HEK293 (cell line): ENCODE measurements around the gene TIGD4.

Source experiments
- CTCF ChIA-PET: fragments of 350-600 bp; formaldehyde crosslinking; extraction: SDS; loops from one replicate; lab custom pipeline; 2021; ENCODE audit warnings: antibody characterized with exemption; lab: Yijun Ruan, JAX
- POLR2A ChIA-PET: fragments of 300-600 bp; formaldehyde crosslinking; extraction: SDS; loops from one replicate; lab custom pipeline; 2020; ENCODE audit warnings: antibody characterized with exemption, inconsistent platforms; lab: Yijun Ruan, JAX
- H3K27ac ChIP-seq: fragments of 200-500 bp; sonication (Bioruptor generic); 2 replicates; pipeline ENCODE4 v1.5.1; 2014; ENCODE audit warnings: low read depth, low read length, control low read depth, inconsistent platforms; ENCODE audit errors: extremely low read depth
- H3K36me3 ChIP-seq, 2 experiments: fragments of 200-500 bp in 1 of 2; sonication (Bioruptor generic) in 1 of 2; 1 replicate in 1 of 2; 2 replicates in 1 of 2; pipeline ENCODE4 v1.5.1; 2014 to 2017; ENCODE audit warnings: inconsistent platforms in 2 of 2, low read length in 2 of 2; ENCODE audit not compliant: control insufficient read depth in 2 of 2, insufficient read depth in 1 of 2
- H3K4me1 ChIP-seq: fragments of 200-500 bp; sonication (Bioruptor generic); 2 replicates; pipeline ENCODE4 v1.5.1; 2014; ENCODE audit warnings: mild to moderate bottlenecking, low read length, inconsistent platforms; ENCODE audit not compliant: control insufficient read depth, insufficient read depth
- H3K4me3 ChIP-seq: 2 replicates; pipeline ENCODE4 v1.5.1; 2011; ENCODE audit warnings: low read depth, mild to moderate bottlenecking, control low read depth, low read length, moderate library complexity
- H3K9me3 ChIP-seq: fragments of 200-500 bp; sonication (Bioruptor generic); 2 replicates; pipeline ENCODE4 v1.5.1; 2014; ENCODE audit warnings: low read depth, low read length, inconsistent platforms; ENCODE audit not compliant: control insufficient read depth, insufficient read depth
- PRDM1 ChIP-seq: fragments of 450-650 bp; formaldehyde crosslinking; IDR thresholded peaks from 2 replicates; pipeline ENCODE4; 2016; ENCODE audit warnings: missing biosample characterization, missing genetic modification characterization
- WT1 ChIP-seq: fragments of 450-650 bp; formaldehyde crosslinking; IDR thresholded peaks from 2 replicates; pipeline ENCODE4 v1.5.1; 2016; ENCODE audit warnings: missing biosample characterization, missing genetic modification characterization
- ZEB2 ChIP-seq: fragments of 450-650 bp; formaldehyde crosslinking; IDR thresholded peaks from 2 replicates; pipeline ENCODE4 v1.5.1; 2016; ENCODE audit warnings: missing biosample characterization, missing genetic modification characterization
- ZNF10 ChIP-seq: fragments of 450-650 bp; formaldehyde crosslinking; IDR thresholded peaks from 2 replicates; pipeline ENCODE4 v1.5.1; 2017; ENCODE audit warnings: missing biosample characterization, missing genetic modification characterization
- ZNF169 ChIP-seq: fragments of 450-650 bp; formaldehyde crosslinking; IDR thresholded peaks from 2 replicates; pipeline ENCODE4 v1.5.1; 2016; ENCODE audit warnings: missing biosample characterization, missing genetic modification characterization
- ZNF174 ChIP-seq: fragments of 450-650 bp; formaldehyde crosslinking; IDR thresholded peaks from 2 replicates; pipeline ENCODE4 v1.5.0; 2017; ENCODE audit warnings: missing biosample characterization, mild to moderate bottlenecking, missing genetic modification characterization
- ZNF311 ChIP-seq: fragments of 450-650 bp; formaldehyde crosslinking; IDR thresholded peaks from 2 replicates; pipeline ENCODE4 v1.5.1; 2017; ENCODE audit warnings: missing biosample characterization, missing genetic modification characterization, borderline replicate concordance
- ZNF404 ChIP-seq: fragments of 450-650 bp; formaldehyde crosslinking; IDR thresholded peaks from 2 replicates; pipeline ENCODE4 v1.5.1; 2017; ENCODE audit warnings: missing biosample characterization, missing genetic modification characterization
- ZNF548 ChIP-seq: fragments of 450-650 bp; formaldehyde crosslinking; IDR thresholded peaks from 2 replicates; pipeline ENCODE4 v1.5.1; 2016; ENCODE audit warnings: missing biosample characterization, missing genetic modification characterization
- ZNF629 ChIP-seq: fragments of 450-650 bp; formaldehyde crosslinking; IDR thresholded peaks from 2 replicates; pipeline ENCODE4 v1.5.1; 2017; ENCODE audit warnings: missing biosample characterization, missing genetic modification characterization
- ZNF654 ChIP-seq: fragments of 450-650 bp; formaldehyde crosslinking; IDR thresholded peaks from 2 replicates; pipeline ENCODE4 v1.5.1; 2016; ENCODE audit warnings: low read depth, missing biosample characterization, missing genetic modification characterization
- ZXDB ChIP-seq: fragments of 450-650 bp; formaldehyde crosslinking; IDR thresholded peaks from 2 replicates; pipeline ENCODE4 v1.5.1; 2016; ENCODE audit warnings: missing biosample characterization, missing genetic modification characterization
- TF ChIP-seq, protein P1 (sequence below): fragments of 450-650 bp; formaldehyde crosslinking; IDR thresholded peaks from 2 replicates; pipeline ENCODE4 v1.5.1; 2017; ENCODE audit warnings: missing biosample characterization, missing genetic modification characterization
- TF ChIP-seq, protein P2 (sequence below): IDR thresholded peaks from 2 replicates; pipeline ENCODE4 v1.6.1; 2011; ENCODE audit warnings: mild to moderate bottlenecking, low read depth, low read length, borderline replicate concordance
- TF ChIP-seq, protein P3 (sequence below): fragments of 450-650 bp; formaldehyde crosslinking; IDR thresholded peaks from 2 replicates; pipeline ENCODE4 v1.5.1; 2016; ENCODE audit warnings: missing biosample characterization, missing genetic modification characterization, borderline replicate concordance
- TF ChIP-seq, protein P4 (sequence below): fragments of 450-650 bp; formaldehyde crosslinking; IDR thresholded peaks from 2 replicates; pipeline ENCODE4 v1.5.1; 2016; ENCODE audit warnings: missing biosample characterization, missing genetic modification characterization

The TIGD4 gene

DNA sequence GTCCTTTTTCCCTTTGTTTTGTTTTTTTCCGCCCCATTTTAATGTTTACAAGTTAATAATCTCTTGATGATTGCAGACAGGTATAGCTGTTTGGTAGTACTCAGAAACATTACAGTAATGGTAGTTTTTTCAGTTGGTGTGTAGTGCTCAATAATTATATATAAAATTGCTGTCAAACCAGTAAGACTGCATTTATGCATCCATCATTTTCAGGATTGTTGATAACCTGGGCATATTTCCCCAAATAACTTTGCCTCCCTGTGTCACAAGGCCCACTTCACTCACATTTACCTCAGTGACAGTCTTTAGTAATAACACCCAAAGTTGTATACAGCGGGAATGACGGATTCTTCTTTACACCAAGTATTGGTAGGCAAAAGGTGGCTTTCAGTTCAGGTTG lies 16.4 kb upstream of the TIGD4 start:
- no peak for TF ChIP-seq ZXDB (tag by site-specific recombination)
- TF ChIP-seq, all 188 proteins: peak for 0
- H3K27ac ChIP-seq: no peak overlapping the region
- H3K4me3 ChIP-seq: no peak overlapping the region
- H3K9me3 ChIP-seq: no peaks in the 10 kb centered on the region
- no peaks in the 10 kb centered on the region for H3K4me1 ChIP-seq
- CTCF ChIA-PET: no interaction called here
- no peaks in the 10 kb centered on the region; a peak in 1 of 3 replicates for H3K36me3 ChIP-seq
- POLR2A ChIA-PET: no interaction called here

DNA sequence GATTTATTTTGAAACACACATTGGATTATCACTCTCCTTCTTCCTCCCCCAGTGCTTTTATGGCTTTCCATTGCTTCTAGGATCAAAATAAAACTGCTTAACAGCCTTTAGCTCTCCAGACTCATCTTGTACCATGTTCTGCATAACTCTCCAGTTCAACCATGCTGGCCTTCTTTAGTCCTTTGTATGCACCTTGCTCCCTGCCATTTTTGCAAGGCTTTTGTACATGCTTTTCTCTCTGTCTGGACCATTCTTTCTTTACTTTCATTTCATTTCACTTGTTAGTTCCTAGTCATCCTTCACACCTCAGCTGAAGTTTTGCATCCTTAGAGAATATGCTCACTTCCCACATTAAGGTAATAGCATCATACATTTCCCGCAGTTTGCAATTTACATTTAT lies 7.1 kb upstream of the TIGD4 start:
- ChIA-PET CTCF (no interaction called here), POLR2A (no interaction called here)
- Histone ChIP-seq H3K4me1 (peaks cover 18% of the 10 kb centered on the region), H3K4me3 (no peak overlapping the region), H3K27ac (no peak overlapping the region)
- no peak for TF ChIP-seq ZNF10 (tag by site-specific recombination)
- TF ChIP-seq PRDM1 (tag by site-specific recombination): peak; percentile 55
- TF ChIP-seq, all 188 proteins: peak for 1
- Histone ChIP-seq H3K36me3 (no peaks in the 10 kb centered on the region; a peak in 1 of 3 replicates), H3K9me3 (no peaks in the 10 kb centered on the region)

DNA sequence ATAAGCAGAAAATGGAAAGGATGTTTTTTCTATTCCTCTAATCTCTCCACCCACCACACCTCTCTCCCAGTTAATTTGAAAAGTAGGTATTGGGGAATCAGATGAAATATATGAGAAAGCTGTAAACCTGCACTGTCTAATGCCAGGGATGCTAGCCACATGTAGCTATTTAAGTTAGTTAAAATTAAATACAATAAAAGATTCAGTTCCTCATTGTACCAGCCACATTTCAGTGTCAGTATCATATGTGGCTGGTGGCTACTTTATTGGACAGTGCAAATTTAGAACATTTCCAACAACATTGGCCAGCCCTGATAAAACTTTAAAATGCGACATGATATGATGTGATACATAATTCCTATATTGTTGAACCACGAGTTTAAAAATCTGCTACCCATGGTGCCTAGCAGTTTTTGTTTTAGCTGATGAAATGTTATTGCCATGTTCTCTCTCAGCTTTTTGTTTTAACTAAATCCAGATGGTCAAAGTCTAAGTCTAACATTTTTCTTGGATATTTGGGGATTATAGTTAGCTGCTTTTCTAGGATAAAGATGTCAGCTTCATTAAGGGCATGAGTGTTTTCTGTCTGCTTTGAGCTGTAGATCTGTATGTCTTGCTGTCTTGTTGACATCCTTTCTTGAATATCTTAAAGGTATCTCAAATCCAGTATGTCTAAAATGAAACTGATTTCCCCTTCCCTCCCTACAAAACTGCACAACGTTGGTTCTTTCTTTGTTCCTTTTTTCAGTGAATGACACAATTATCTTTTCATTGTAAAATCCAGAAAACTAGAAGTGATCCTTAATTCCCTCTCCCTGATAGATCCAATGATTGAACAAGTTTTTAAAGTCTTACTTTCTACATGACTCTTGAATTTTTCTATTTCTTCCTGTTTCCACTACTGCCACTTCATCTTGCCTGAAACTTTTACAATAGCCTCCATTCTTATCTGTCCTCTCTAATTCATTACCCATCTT lies 6.4 kb upstream of the TIGD4 start:
- TF ChIP-seq, protein P1, sequence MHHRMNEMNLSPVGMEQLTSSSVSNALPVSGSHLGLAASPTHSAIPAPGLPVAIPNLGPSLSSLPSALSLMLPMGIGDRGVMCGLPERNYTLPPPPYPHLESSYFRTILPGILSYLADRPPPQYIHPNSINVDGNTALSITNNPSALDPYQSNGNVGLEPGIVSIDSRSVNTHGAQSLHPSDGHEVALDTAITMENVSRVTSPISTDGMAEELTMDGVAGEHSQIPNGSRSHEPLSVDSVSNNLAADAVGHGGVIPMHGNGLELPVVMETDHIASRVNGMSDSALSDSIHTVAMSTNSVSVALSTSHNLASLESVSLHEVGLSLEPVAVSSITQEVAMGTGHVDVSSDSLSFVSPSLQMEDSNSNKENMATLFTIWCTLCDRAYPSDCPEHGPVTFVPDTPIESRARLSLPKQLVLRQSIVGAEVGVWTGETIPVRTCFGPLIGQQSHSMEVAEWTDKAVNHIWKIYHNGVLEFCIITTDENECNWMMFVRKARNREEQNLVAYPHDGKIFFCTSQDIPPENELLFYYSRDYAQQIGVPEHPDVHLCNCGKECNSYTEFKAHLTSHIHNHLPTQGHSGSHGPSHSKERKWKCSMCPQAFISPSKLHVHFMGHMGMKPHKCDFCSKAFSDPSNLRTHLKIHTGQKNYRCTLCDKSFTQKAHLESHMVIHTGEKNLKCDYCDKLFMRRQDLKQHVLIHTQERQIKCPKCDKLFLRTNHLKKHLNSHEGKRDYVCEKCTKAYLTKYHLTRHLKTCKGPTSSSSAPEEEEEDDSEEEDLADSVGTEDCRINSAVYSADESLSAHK (tag by site-specific recombination): 0 out of 2 replicates have a peak, but pooled peaks have one; percentile 17
- TF ChIP-seq, protein P2, sequence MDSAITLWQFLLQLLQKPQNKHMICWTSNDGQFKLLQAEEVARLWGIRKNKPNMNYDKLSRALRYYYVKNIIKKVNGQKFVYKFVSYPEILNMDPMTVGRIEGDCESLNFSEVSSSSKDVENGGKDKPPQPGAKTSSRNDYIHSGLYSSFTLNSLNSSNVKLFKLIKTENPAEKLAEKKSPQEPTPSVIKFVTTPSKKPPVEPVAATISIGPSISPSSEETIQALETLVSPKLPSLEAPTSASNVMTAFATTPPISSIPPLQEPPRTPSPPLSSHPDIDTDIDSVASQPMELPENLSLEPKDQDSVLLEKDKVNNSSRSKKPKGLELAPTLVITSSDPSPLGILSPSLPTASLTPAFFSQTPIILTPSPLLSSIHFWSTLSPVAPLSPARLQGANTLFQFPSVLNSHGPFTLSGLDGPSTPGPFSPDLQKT: no peak
- ChIA-PET POLR2A (no interaction called here), CTCF (interaction anchor here (0.6 to 0.8 kb wide), 2 partner anchors 195 to 341 kb away, joined by 3 read pairs; no protein-coding TSS in a partner anchor)
- Histone ChIP-seq H3K4me3 (no peak overlapping the region), H3K9me3 (no peaks in the 10 kb centered on the region), H3K27ac (no peak overlapping the region), H3K4me1 (peaks cover 18% of the 10 kb centered on the region), H3K36me3 (no peaks in the 10 kb centered on the region; a peak in 1 of 3 replicates)

DNA sequence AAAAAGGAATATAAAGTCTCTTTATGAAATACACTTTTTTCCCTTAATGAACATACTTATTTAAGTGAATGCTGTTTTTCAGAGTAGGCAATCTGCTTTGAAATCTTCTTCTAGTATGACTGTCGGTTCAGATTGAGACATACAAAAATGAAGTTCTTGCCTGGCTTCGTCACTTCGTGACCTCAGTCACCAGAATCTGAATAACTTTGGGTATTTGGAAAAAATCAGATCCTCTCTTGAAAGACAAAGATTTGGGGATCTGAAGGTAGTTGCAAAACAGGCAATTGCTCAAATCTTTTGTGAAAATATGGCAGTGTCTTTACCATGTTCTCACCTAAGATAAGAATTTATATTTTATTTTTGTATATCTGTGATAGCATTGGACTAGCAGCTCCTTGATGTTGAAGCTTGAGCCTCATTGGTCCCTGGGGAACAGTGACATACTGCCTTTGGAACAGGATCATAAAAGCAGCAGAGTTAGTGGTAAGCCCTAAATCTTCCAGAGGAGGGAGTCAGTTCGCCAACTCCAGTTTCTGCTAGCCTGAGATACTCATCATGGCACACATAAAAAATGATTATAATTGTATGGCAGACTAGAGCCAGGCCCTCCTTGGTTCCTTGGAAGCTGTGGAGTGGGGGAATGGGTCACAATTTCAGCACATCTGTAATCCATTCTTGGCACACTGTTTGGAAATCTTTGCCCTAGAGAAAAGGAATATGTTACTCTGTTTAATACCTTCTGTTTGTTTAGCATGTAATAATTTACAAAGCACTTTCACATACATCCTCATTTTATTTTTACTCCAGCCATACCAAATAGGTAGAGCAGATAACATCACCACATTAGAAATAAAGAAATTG lies 5.2 kb upstream of the TIGD4 start:
- ChIA-PET POLR2A (no interaction called here), CTCF (interaction anchor here (0.6 to 0.8 kb wide), 2 partner anchors 23 to 343 kb away, joined by 3 read pairs; no protein-coding TSS in a partner anchor)
- H3K36me3 ChIP-seq: no peaks in the 10 kb centered on the region
- no peaks in the 10 kb centered on the region for H3K9me3 ChIP-seq
- no peak overlapping the region for H3K4me3 ChIP-seq
- peaks cover 14% of the 10 kb centered on the region for H3K4me1 ChIP-seq
- H3K27ac ChIP-seq: no peak overlapping the region
- peak; percentile 19; the same call in 1 of the 2 replicates for TF ChIP-seq ZNF629 (tag by site-specific recombination)
- TF ChIP-seq WT1: no peak
- TF ChIP-seq, protein P3, sequence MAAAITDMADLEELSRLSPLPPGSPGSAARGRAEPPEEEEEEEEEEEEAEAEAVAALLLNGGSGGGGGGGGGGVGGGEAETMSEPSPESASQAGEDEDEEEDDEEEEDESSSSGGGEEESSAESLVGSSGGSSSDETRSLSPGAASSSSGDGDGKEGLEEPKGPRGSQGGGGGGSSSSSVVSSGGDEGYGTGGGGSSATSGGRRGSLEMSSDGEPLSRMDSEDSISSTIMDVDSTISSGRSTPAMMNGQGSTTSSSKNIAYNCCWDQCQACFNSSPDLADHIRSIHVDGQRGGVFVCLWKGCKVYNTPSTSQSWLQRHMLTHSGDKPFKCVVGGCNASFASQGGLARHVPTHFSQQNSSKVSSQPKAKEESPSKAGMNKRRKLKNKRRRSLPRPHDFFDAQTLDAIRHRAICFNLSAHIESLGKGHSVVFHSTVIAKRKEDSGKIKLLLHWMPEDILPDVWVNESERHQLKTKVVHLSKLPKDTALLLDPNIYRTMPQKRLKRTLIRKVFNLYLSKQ (tag by site-specific recombination): no peak
- no peak for TF ChIP-seq ZNF311 (tag by site-specific recombination)
- TF ChIP-seq, protein P4, sequence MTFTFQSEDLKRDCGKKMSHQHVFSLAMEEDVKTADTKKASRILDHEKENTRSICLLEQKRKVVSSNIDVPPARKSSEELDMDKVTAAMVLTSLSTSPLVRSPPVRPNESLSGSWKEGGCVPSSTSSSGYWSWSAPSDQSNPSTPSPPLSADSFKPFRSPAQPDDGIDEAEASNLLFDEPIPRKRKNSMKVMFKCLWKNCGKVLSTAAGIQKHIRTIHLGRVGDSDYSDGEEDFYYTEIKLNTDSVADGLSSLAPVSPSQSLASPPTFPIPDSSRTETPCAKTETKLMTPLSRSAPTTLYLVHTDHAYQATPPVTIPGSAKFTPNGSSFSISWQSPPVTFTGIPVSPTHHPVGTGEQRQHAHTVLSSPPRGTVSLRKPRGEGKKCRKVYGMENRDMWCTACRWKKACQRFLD: no peak
- TF ChIP-seq ZNF404 (tag by site-specific recombination): no peak
- no peak for TF ChIP-seq ZNF174 (tag by site-specific recombination)
- peak; percentile 35; the same call in 1 of the 2 replicates for TF ChIP-seq ZNF654
- 0 out of 2 replicates have a peak, but pooled peaks have one; percentile 21 for TF ChIP-seq ZEB2
- TF ChIP-seq ZNF548 (tag by site-specific recombination): no peak
- TF ChIP-seq ZNF169 (tag by site-specific recombination): no peak
